ENCODE data around the gene PTPRE. TPM values are rescaled to one million over a fixed set of nuclear protein-coding genes. Genes with fewer than 3 reads are reported as not detected.

PTPRE gene
- total RNA-seq, 1 experiment from 2014 or later = 3.1 TPM

DNA sequence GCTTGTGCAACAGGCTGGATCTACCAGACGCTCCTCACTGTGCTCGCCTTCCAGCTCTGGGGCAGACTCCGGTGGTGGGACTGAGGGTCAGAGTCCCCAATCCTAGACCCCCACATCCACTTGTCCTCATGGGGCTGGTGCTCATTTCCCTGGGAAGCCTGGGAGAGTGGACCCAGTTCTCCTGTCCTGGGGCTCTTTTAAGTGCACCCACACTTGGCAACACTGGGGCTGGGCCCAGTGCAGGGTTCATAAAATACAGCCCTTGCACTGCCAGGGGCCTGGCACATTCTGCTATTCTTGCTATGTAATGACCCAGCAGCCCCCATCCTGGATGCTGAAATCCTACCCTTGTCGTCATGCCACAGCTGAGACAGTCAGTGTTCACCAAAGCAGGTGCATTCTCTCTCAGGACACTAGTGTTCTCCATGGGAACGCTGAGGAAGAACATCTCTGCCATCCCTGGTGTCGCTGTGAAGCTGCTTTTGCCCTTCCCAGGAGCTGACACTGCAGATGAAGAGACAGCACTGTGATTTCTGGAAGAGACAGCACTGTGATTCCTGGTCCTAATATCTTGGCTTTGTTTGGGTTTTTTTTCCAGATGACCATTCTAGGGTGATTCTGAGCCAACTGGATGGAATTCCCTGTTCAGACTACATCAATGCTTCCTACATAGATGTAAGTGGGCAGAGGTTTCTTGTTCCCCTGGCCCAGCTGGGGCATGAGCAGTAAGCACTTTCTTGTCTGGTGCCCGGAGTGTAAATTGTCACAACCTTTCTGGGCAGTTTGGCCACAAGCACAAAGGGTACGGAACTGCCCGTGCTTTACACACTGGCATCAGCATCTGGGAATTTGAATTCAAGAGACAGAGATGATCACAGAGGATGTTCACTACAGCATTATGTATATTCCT, 153.7 kb downstream of the PTPRE start (continued):
- TF ChIP-seq, protein P1, sequence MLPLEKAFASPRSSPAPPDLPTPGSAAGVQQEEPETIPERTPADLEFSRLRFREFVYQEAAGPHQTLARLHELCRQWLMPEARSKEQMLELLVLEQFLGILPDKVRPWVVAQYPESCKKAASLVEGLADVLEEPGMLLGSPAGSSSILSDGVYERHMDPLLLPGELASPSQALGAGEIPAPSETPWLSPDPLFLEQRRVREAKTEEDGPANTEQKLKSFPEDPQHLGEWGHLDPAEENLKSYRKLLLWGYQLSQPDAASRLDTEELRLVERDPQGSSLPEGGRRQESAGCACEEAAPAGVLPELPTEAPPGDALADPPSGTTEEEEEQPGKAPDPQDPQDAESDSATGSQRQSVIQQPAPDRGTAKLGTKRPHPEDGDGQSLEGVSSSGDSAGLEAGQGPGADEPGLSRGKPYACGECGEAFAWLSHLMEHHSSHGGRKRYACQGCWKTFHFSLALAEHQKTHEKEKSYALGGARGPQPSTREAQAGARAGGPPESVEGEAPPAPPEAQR (CRISPR knock-in tag; IDR thresholded peaks at IDR 0.05) = no peak
- TF ChIP-seq, protein P2, sequence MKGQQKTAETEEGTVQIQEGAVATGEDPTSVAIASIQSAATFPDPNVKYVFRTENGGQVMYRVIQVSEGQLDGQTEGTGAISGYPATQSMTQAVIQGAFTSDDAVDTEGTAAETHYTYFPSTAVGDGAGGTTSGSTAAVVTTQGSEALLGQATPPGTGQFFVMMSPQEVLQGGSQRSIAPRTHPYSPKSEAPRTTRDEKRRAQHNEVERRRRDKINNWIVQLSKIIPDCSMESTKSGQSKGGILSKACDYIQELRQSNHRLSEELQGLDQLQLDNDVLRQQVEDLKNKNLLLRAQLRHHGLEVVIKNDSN (CRISPR knock-in tag; IDR thresholded peaks at IDR 0.05) = no peak
- TF ChIP-seq CBFB (CRISPR knock-in tag; IDR thresholded peaks at IDR 0.05; ENCODE audit: low read depth) (no peak), TP53 (CRISPR knock-in tag; IDR thresholded peaks at IDR 0.05) (no peak), SP1 (CRISPR knock-in tag; conservative IDR thresholded peaks at IDR 0.05) (no peak), GABPB1 (CRISPR knock-in tag; IDR thresholded peaks at IDR 0.05) (no peak), ZNF232 (CRISPR knock-in tag; IDR thresholded peaks at IDR 0.05) (no peak), FOXJ3 (CRISPR knock-in tag; IDR thresholded peaks at IDR 0.05; ENCODE audit: borderline replicate concordance) (no peak), KAT7 (CRISPR knock-in tag; IDR thresholded peaks at IDR 0.05; ENCODE audit: borderline replicate concordance) (no peak)
- TF ChIP-seq, protein P3, sequence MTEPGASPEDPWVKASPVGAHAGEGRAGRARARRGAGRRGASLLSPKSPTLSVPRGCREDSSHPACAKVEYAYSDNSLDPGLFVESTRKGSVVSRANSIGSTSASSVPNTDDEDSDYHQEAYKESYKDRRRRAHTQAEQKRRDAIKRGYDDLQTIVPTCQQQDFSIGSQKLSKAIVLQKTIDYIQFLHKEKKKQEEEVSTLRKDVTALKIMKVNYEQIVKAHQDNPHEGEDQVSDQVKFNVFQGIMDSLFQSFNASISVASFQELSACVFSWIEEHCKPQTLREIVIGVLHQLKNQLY (CRISPR knock-in tag; IDR thresholded peaks at IDR 0.05) = no peak
- TF ChIP-seq, protein P4, sequence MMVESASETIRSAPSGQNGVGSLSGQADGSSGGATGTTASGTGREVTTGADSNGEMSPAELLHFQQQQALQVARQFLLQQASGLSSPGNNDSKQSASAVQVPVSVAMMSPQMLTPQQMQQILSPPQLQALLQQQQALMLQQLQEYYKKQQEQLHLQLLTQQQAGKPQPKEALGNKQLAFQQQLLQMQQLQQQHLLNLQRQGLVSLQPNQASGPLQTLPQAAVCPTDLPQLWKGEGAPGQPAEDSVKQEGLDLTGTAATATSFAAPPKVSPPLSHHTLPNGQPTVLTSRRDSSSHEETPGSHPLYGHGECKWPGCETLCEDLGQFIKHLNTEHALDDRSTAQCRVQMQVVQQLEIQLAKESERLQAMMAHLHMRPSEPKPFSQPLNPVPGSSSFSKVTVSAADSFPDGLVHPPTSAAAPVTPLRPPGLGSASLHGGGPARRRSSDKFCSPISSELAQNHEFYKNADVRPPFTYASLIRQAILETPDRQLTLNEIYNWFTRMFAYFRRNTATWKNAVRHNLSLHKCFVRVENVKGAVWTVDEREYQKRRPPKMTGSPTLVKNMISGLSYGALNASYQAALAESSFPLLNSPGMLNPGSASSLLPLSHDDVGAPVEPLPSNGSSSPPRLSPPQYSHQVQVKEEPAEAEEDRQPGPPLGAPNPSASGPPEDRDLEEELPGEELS (CRISPR knock-in tag; IDR thresholded peaks at IDR 0.05) = no peak
- TF ChIP-seq, protein P5, sequence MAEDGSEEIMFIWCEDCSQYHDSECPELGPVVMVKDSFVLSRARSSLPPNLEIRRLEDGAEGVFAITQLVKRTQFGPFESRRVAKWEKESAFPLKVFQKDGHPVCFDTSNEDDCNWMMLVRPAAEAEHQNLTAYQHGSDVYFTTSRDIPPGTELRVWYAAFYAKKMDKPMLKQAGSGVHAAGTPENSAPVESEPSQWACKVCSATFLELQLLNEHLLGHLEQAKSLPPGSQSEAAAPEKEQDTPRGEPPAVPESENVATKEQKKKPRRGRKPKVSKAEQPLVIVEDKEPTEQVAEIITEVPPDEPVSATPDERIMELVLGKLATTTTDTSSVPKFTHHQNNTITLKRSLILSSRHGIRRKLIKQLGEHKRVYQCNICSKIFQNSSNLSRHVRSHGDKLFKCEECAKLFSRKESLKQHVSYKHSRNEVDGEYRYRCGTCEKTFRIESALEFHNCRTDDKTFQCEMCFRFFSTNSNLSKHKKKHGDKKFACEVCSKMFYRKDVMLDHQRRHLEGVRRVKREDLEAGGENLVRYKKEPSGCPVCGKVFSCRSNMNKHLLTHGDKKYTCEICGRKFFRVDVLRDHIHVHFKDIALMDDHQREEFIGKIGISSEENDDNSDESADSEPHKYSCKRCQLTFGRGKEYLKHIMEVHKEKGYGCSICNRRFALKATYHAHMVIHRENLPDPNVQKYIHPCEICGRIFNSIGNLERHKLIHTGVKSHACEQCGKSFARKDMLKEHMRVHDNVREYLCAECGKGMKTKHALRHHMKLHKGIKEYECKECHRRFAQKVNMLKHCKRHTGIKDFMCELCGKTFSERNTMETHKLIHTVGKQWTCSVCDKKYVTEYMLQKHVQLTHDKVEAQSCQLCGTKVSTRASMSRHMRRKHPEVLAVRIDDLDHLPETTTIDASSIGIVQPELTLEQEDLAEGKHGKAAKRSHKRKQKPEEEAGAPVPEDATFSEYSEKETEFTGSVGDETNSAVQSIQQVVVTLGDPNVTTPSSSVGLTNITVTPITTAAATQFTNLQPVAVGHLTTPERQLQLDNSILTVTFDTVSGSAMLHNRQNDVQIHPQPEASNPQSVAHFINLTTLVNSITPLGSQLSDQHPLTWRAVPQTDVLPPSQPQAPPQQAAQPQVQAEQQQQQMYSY (CRISPR knock-in tag; IDR thresholded peaks at IDR 0.05) = no peak

DNA sequence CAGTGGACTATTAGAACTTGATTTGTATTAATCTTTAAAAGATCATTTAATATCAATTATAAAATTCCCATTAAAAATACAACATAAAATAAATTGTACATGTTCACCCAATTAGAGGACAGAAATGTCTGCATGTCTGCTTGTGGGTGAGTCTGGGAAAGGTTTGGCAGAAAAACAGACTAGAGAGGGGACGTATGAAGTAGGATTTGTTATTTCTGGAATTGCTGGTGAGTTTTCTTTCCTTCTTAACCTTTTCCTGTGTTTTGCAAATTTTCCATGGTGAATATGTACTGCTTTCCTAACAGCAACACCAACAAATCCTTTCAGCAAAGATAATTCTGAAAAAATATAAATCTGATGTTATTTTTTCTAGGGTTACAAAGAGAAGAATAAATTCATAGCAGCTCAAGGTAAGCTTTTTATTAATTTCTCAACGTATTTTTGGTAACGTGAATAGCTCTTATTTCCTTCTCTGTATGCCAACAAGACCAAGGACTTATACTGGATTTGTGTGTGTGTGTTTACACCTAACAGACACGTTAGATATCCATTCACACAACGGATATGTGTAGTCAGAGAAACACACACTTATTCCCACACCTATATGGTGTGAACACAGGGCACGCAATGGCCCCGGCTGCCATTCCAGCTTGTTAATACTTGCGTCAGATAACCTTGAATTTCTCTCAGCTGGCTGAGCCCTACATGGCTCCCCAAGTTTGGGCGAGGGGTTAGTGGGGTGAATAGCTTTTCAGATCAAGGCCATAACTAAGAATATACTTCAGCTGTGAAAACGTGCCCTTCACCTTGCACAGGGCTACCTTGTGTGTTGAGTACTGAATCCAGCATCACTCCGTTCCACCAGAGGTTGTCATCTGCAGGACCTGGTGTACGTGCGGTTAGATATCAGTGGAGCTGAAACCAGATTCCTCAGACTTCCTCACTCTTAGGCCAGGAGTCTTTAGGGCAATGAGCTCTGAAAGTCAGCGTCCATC, 154.7 kb downstream of the PTPRE start:
- Mint-ChIP-seq H3K27ac (0 out of 2 replicates have a peak overlapping the region, but pooled peaks have one; percentile 52), H3K36me3 (no peaks in the 10 kb centered on the region), H3K9me3 (no peaks in the 10 kb centered on the region), H3K4me3 (no peak overlapping the region), H3K4me1 (peaks cover 29% of the 10 kb centered on the region), H3K27me3 (ENCODE audit: low read depth) (no peaks in the 10 kb centered on the region)
- ATAC-seq = no peak
- no peak for TF ChIP-seq ZNF423 (CRISPR knock-in tag; IDR thresholded peaks at IDR 0.05)
- no peak for TF ChIP-seq JUN (CRISPR knock-in tag; IDR thresholded peaks at IDR 0.05)
- TF ChIP-seq JAZF1 (CRISPR knock-in tag; IDR thresholded peaks at IDR 0.05) = no peak
- no peak for TF ChIP-seq ZNF121 (CRISPR knock-in tag; IDR thresholded peaks at IDR 0.05)
- no peak for TF ChIP-seq ELF4 (CRISPR knock-in tag; IDR thresholded peaks at IDR 0.05; ENCODE audit: low read depth)
- TF ChIP-seq, protein P6, sequence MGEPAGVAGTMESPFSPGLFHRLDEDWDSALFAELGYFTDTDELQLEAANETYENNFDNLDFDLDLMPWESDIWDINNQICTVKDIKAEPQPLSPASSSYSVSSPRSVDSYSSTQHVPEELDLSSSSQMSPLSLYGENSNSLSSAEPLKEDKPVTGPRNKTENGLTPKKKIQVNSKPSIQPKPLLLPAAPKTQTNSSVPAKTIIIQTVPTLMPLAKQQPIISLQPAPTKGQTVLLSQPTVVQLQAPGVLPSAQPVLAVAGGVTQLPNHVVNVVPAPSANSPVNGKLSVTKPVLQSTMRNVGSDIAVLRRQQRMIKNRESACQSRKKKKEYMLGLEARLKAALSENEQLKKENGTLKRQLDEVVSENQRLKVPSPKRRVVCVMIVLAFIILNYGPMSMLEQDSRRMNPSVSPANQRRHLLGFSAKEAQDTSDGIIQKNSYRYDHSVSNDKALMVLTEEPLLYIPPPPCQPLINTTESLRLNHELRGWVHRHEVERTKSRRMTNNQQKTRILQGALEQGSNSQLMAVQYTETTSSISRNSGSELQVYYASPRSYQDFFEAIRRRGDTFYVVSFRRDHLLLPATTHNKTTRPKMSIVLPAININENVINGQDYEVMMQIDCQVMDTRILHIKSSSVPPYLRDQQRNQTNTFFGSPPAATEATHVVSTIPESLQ (CRISPR knock-in tag; IDR thresholded peaks at IDR 0.05) = no peak
- POLR2A ChIA-PET = no interaction called here
- no peak for DNase-seq (ENCODE audit: low spot score)
- CTCF ChIA-PET = interaction anchor here (0.7 to 3.5 kb wide), 7 partner anchors 14 to 155 kb away, joined by 3 to 30 read pairs (median 11); partner anchors contain the start of gene PTPRE
